HepG2 (cell line): Measurements from ENCODE around the gene NUP93. TPM values are rescaled to one million over a fixed set of nuclear protein-coding genes. Genes with fewer than 3 reads are reported as not detected.

Experiments
- SCMH1 ChIP-seq: sonication (generic); formaldehyde crosslinking; IDR thresholded peaks from 2 replicates; pipeline ENCODE4 v1.9.0; 2021; ENCODE audit warnings: missing genetic modification reagents, mild to moderate bottlenecking, borderline replicate concordance
- ZNF496 ChIP-seq: sonication (generic); formaldehyde crosslinking; IDR thresholded peaks from 2 replicates; pipeline ENCODE4 v1.8.1; 2023; ENCODE audit warnings: mild to moderate bottlenecking, moderate library complexity, missing genetic modification reagents; ENCODE audit not compliant: insufficient replicate concordance
- ZNF577 ChIP-seq: sonication (generic); formaldehyde crosslinking; IDR thresholded peaks from 2 replicates; pipeline ENCODE4 v1.4.0; 2020; ENCODE audit warnings: mild to moderate bottlenecking, low read depth, missing genetic modification reagents, borderline replicate concordance
- polyA plus RNA-seq, 8 experiments: library from polyadenylated mRNA; depleted of rRNA in 3 of 8; stranded (reverse) in 7 of 8; unstranded in 1 of 8; fragments of >200 nt; fragmentation: Illumina TruSeq in 4 of 8; extraction: Trizol in 4 of 8; gene quantifications; 2 replicates each; pipeline versions ENCODE4 v1.2.1 to v1.2.3, GENCODE V29; 2011 to 2016; ENCODE audit warnings: low read depth in 4 of 8, missing spikeins in 1 of 8, mixed read lengths in 1 of 8; ENCODE audit not compliant: insufficient read depth in 1 of 8
- total RNA-seq, 5 experiments: library from RNA; depleted of rRNA; stranded (reverse); fragments of >200 nt; fragmentation: Illumina TruSeq; extraction: Trizol; gene quantifications; 2 replicates each; pipeline ENCODE4 v1.2.3, GENCODE V29; 2016; ENCODE audit warnings: low read depth in 1 of 5
- TF ChIP-seq, protein P1 (sequence below): sonication (generic); formaldehyde crosslinking; IDR thresholded peaks from 2 replicates; pipeline ENCODE4 v1.4.0; 2020; ENCODE audit warnings: mild to moderate bottlenecking, missing genetic modification reagents, borderline replicate concordance
- TF ChIP-seq, protein P2 (sequence below): sonication (generic); formaldehyde crosslinking; IDR thresholded peaks from 2 replicates; pipeline ENCODE4 v1.4.0; 2020; ENCODE audit warnings: mild to moderate bottlenecking, low read depth, missing genetic modification reagents
- TF ChIP-seq, protein P3 (sequence below): sonication (generic); formaldehyde crosslinking; IDR thresholded peaks from 2 replicates; pipeline ENCODE4 v1.4.0; 2020; ENCODE audit warnings: mild to moderate bottlenecking, missing genetic modification reagents
- TF ChIP-seq, protein P4 (sequence below): sonication (generic); formaldehyde crosslinking; IDR thresholded peaks from 2 replicates; pipeline ENCODE4 v1.4.0; 2020; ENCODE audit warnings: missing genetic modification reagents
- TF ChIP-seq, protein P5 (sequence below): sonication (generic); formaldehyde crosslinking; IDR thresholded peaks from 2 replicates; pipeline ENCODE4 v1.8.0; 2022; ENCODE audit warnings: missing genetic modification reagents, low read depth, mild to moderate bottlenecking, borderline replicate concordance

NUP93 gene
- total and polyA plus RNA-seq, 2 of the 13 experiments (the other 11 are each of a cell fraction or from before 2014, with no cell fraction given): 58.5 to 140 TPM

DNA sequence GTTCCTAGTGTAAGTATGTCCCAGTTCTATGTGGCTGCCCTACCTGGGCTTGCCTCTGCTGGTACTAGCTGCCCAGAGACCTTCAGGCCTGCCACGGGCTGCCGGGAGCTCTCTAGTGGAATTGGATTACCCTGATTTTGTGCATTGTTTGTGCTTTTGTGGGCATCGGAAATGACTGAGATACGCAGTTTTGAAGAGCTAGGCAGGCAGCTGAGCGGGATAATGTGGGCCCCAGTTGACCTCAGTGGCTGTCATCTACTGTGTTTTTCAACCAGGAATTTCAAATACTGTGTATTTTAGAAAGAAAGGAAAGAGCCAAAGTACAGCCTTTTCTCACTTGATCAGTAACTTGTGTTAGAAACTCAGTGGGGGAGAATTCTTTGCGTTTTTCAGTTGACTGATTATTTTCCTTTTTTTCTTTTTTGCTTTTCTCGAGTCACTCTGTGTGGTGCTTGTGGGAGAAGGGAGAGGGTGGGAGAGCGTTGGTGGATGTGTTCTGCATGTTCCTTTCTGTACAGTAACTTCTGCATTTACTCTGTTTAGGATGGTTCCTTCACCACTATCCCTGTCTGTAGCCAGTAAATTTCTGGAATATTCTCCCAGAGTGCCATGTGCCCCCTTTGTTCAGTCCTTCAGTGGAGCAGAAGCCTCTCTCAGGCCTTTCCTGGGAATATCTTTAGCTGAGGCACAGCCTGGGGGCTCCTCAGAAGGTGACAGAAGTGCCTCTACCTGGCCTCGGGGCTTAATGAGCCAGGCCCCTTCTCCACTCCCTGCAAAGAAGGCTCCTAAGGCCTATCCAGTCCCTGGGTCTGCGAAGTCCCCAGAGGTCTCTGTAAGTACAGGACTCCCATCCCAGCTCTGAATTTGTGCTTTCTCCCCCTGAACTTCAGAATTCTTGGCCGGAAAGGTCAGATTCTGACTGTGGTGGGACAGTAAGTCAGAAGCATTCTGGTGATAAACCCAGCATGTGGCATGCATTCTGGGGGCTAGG lies 120.1 kb downstream of the NUP93 start (continued):
- TF ChIP-seq, protein P1, sequence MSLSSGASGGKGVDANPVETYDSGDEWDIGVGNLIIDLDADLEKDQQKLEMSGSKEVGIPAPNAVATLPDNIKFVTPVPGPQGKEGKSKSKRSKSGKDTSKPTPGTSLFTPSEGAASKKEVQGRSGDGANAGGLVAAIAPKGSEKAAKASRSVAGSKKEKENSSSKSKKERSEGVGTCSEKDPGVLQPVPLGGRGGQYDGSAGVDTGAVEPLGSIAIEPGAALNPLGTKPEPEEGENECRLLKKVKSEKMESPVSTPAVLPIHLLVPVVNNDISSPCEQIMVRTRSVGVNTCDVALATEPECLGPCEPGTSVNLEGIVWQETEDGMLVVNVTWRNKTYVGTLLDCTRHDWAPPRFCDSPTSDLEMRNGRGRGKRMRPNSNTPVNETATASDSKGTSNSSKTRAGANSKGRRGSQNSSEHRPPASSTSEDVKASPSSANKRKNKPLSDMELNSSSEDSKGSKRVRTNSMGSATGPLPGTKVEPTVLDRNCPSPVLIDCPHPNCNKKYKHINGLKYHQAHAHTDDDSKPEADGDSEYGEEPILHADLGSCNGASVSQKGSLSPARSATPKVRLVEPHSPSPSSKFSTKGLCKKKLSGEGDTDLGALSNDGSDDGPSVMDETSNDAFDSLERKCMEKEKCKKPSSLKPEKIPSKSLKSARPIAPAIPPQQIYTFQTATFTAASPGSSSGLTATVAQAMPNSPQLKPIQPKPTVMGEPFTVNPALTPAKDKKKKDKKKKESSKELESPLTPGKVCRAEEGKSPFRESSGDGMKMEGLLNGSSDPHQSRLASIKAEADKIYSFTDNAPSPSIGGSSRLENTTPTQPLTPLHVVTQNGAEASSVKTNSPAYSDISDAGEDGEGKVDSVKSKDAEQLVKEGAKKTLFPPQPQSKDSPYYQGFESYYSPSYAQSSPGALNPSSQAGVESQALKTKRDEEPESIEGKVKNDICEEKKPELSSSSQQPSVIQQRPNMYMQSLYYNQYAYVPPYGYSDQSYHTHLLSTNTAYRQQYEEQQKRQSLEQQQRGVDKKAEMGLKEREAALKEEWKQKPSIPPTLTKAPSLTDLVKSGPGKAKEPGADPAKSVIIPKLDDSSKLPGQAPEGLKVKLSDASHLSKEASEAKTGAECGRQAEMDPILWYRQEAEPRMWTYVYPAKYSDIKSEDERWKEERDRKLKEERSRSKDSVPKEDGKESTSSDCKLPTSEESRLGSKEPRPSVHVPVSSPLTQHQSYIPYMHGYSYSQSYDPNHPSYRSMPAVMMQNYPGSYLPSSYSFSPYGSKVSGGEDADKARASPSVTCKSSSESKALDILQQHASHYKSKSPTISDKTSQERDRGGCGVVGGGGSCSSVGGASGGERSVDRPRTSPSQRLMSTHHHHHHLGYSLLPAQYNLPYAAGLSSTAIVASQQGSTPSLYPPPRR (CRISPR knock-in tag): peak; percentile 65
- TF ChIP-seq, protein P2, sequence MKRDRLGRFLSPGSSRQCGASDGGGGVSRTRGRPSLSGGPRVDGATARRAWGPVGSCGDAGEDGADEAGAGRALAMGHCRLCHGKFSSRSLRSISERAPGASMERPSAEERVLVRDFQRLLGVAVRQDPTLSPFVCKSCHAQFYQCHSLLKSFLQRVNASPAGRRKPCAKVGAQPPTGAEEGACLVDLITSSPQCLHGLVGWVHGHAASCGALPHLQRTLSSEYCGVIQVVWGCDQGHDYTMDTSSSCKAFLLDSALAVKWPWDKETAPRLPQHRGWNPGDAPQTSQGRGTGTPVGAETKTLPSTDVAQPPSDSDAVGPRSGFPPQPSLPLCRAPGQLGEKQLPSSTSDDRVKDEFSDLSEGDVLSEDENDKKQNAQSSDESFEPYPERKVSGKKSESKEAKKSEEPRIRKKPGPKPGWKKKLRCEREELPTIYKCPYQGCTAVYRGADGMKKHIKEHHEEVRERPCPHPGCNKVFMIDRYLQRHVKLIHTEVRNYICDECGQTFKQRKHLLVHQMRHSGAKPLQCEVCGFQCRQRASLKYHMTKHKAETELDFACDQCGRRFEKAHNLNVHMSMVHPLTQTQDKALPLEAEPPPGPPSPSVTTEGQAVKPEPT (CRISPR knock-in tag): no peak
- TF ChIP-seq SCMH1 (CRISPR knock-in tag) (no peak), ZNF496 (CRISPR knock-in tag) (no peak), ZNF577 (no peak)
- TF ChIP-seq, protein P3, sequence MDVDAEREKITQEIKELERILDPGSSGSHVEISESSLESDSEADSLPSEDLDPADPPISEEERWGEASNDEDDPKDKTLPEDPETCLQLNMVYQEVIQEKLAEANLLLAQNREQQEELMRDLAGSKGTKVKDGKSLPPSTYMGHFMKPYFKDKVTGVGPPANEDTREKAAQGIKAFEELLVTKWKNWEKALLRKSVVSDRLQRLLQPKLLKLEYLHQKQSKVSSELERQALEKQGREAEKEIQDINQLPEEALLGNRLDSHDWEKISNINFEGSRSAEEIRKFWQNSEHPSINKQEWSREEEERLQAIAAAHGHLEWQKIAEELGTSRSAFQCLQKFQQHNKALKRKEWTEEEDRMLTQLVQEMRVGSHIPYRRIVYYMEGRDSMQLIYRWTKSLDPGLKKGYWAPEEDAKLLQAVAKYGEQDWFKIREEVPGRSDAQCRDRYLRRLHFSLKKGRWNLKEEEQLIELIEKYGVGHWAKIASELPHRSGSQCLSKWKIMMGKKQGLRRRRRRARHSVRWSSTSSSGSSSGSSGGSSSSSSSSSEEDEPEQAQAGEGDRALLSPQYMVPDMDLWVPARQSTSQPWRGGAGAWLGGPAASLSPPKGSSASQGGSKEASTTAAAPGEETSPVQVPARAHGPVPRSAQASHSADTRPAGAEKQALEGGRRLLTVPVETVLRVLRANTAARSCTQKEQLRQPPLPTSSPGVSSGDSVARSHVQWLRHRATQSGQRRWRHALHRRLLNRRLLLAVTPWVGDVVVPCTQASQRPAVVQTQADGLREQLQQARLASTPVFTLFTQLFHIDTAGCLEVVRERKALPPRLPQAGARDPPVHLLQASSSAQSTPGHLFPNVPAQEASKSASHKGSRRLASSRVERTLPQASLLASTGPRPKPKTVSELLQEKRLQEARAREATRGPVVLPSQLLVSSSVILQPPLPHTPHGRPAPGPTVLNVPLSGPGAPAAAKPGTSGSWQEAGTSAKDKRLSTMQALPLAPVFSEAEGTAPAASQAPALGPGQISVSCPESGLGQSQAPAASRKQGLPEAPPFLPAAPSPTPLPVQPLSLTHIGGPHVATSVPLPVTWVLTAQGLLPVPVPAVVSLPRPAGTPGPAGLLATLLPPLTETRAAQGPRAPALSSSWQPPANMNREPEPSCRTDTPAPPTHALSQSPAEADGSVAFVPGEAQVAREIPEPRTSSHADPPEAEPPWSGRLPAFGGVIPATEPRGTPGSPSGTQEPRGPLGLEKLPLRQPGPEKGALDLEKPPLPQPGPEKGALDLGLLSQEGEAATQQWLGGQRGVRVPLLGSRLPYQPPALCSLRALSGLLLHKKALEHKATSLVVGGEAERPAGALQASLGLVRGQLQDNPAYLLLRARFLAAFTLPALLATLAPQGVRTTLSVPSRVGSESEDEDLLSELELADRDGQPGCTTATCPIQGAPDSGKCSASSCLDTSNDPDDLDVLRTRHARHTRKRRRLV (CRISPR knock-in tag): peak; percentile 63; the same call in 1 of the 2 replicates
- TF ChIP-seq, protein P4, sequence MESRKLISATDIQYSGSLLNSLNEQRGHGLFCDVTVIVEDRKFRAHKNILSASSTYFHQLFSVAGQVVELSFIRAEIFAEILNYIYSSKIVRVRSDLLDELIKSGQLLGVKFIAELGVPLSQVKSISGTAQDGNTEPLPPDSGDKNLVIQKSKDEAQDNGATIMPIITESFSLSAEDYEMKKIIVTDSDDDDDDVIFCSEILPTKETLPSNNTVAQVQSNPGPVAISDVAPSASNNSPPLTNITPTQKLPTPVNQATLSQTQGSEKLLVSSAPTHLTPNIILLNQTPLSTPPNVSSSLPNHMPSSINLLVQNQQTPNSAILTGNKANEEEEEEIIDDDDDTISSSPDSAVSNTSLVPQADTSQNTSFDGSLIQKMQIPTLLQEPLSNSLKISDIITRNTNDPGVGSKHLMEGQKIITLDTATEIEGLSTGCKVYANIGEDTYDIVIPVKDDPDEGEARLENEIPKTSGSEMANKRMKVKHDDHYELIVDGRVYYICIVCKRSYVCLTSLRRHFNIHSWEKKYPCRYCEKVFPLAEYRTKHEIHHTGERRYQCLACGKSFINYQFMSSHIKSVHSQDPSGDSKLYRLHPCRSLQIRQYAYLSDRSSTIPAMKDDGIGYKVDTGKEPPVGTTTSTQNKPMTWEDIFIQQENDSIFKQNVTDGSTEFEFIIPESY: 0 out of 2 replicates have a peak, but pooled peaks have one; percentile 5
- TF ChIP-seq, protein P5, sequence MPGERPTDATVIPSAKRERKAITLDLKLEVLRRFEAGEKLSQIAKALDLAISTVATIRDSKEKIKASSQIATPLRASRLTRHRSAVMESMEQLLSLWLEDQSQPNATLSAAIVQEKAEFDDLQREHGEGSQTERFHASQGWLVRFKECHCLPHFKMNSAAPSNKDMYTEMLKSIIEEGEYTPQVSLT (CRISPR knock-in tag): no peak
